Neural progenitor cell (in vitro differentiated cells): ENCODE measurements around the gene VIPR1.

Source experiments
- EZH2 ChIP-seq: fragments of 200-600 bp; sonication (generic); IDR thresholded peaks from 2 replicates; pipeline ENCODE4 v1.6.1; 2017; ENCODE audit warnings: antibody characterized with exemption, mild to moderate bottlenecking, moderate library complexity
- EZH2phosphoT487 ChIP-seq: fragments of 200-600 bp; sonication (generic); IDR thresholded peaks from 2 replicates; pipeline ENCODE4 v1.6.1; 2017; ENCODE audit warnings: antibody characterized with exemption
- TF ChIP-seq, protein P1 (sequence below): fragments of 200-600 bp; sonication (generic); IDR thresholded peaks from 2 replicates; pipeline ENCODE4 v1.5.1; 2017; ENCODE audit warnings: antibody characterized with exemption, mild to moderate bottlenecking

DNA sequence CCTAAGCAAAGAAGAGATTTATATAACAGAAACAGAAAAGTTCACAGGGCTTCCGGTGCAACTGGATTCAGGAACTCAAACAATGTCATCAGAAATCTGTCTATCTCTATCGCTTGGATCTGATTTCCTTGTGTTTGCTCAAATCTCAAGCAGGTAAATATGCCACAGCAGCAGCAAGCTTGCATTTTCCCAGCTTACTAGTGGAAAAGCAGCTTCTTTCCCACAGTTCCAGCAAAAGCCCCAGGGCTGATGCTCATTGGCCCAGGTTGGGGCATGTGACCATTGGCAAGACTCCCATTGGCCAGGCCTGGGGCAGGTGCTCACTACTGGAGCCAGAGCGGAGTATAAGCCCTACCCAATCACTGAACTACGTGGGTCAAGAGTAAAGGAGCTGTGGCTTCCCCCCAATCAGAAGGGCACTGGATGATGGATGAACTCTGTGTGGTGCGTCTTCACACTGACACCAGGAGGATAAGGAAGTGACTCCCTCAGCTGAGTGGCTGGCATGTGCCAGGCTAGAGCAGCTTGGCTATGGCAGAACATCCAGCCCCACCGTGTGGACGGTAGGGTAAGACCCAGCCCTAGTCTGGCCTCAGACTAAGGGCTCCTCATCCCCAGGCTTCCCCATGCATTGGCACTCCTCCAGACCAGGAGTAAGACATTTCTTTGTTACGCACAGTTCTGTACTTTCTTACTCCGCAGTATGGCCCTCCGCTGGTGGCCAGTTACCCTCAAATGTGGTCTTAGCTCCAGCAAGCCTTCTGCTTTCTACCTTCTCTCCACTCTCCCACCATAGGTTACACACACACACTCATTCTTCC lies 13.1 kb upstream of the VIPR1 start:
- TF ChIP-seq, protein P1, sequence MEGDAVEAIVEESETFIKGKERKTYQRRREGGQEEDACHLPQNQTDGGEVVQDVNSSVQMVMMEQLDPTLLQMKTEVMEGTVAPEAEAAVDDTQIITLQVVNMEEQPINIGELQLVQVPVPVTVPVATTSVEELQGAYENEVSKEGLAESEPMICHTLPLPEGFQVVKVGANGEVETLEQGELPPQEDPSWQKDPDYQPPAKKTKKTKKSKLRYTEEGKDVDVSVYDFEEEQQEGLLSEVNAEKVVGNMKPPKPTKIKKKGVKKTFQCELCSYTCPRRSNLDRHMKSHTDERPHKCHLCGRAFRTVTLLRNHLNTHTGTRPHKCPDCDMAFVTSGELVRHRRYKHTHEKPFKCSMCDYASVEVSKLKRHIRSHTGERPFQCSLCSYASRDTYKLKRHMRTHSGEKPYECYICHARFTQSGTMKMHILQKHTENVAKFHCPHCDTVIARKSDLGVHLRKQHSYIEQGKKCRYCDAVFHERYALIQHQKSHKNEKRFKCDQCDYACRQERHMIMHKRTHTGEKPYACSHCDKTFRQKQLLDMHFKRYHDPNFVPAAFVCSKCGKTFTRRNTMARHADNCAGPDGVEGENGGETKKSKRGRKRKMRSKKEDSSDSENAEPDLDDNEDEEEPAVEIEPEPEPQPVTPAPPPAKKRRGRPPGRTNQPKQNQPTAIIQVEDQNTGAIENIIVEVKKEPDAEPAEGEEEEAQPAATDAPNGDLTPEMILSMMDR: no peak
- TF ChIP-seq EZH2phosphoT487 (no peak), EZH2 (no peak)
